OCI-LY3 (cell line): Measurements from ENCODE around the gene CXCR5.

ENCODE experiments used
- EZH2phosphoT487 ChIP-seq: fragments of 200-600 bp; shearing (Covaris generic); IDR thresholded peaks from 2 replicates; pipeline ENCODE4 v1.6.1; 2018; ENCODE audit warnings: antibody characterized with exemption, mixed run types, low read depth
- TF ChIP-seq, protein P1 (sequence below): fragments of 200-600, 300-600 bp; sonication (generic); IDR thresholded peaks from 2 replicates; pipeline ENCODE4 v1.5.1; 2014; ENCODE audit warnings: antibody characterized with exemption, low read length, low read depth

DNA sequence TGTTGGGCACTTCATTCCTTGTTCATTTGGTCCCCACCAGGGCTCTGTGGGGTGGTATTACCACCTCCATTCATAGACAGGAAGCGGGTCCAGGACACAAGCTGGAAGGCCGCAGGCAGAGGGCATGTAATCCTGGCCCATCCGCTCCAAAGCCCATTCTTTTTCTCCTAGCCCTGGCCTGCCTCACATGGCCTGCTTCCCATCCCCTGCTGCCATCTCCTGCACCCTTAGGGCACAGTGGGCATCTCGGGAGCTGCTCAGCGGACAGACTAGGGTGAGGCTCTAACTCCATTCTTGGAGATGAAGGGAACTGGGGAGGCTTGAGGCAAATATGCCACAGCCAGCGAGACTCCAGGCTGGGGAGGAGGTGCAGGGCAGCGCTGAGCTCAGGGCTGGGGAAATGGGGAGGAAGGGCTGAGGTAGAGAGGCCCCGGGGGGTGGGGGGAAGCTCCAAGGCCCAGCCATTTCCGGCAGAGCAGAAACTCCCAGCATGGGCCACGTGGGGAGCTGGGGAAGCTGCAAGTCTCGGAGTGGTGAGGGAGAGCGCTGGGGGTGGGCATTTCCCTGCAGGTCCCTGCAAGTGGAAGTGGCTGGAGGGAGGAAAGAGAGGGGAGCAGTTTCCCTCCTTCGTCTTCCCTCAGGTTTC lies 56.4 kb downstream of the CXCR5 start:
- TF ChIP-seq, protein P1, sequence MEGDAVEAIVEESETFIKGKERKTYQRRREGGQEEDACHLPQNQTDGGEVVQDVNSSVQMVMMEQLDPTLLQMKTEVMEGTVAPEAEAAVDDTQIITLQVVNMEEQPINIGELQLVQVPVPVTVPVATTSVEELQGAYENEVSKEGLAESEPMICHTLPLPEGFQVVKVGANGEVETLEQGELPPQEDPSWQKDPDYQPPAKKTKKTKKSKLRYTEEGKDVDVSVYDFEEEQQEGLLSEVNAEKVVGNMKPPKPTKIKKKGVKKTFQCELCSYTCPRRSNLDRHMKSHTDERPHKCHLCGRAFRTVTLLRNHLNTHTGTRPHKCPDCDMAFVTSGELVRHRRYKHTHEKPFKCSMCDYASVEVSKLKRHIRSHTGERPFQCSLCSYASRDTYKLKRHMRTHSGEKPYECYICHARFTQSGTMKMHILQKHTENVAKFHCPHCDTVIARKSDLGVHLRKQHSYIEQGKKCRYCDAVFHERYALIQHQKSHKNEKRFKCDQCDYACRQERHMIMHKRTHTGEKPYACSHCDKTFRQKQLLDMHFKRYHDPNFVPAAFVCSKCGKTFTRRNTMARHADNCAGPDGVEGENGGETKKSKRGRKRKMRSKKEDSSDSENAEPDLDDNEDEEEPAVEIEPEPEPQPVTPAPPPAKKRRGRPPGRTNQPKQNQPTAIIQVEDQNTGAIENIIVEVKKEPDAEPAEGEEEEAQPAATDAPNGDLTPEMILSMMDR, result no peak
- TF ChIP-seq EZH2phosphoT487, result no peak
